Stimulated activated CD4-positive, alpha-beta T cell treated with anti-CD3 and anti-CD28 coated beads, Interleukin-1b, Interleukin-23, amount 100 ng/mL, for 48 hours (primary cell): ENCODE results near the gene EID2.

Experiments used
- DNase-seq: peaks from one replicate; pipeline ENCODE4 v3.0.0-alpha.2; 2020

The EID2 gene

GRCh38 chr19:39533003-39533512, 6.9 kb downstream of the EID2 start:
- no peak for DNase-seq

- peak; percentile 96 for DNase-seq
Measured at GRCh38 chr19:39532233-39533002, 7.5 kb downstream of the EID2 start, which contains the start of gene EID2B. Gene EID2B (minus strand): TSS chr19:39532852. CDS start chr19:39532802, 50 bp downstream.

GRCh38 chr19:39531834-39532232, 8.1 kb downstream of the EID2 start:
- no peak for DNase-seq

- no peak for DNase-seq
Measured at GRCh38 chr19:39525205-39525604, 14.8 kb downstream of the EID2 start.

- no peak for DNase-seq
Measured at GRCh38 chr19:39524495-39524894, 15.5 kb downstream of the EID2 start.

- no peak for DNase-seq
Measured at GRCh38 chr19:39520541-39521484, 19.1 kb downstream of the EID2 start.

- DNase-seq, result no peak
Measured at GRCh38 chr19:39518975-39519374, 21.0 kb downstream of the EID2 start.

- DNase-seq, result no peak
Measured at GRCh38 chr19:39518458-39518857, 21.5 kb downstream of the EID2 start.

- DNase-seq, result no peak
Measured at GRCh38 chr19:39517432-39517831, 22.5 kb downstream of the EID2 start.

- no peak for DNase-seq
Measured at GRCh38 chr19:39516270-39516669, 23.7 kb downstream of the EID2 start.

- DNase-seq, result no peak
Measured at GRCh38 chr19:39515551-39516191, 24.3 kb downstream of the EID2 start.

- DNase-seq, result no peak
Measured at GRCh38 chr19:39514840-39515550, 25.0 kb downstream of the EID2 start, which contains the start of gene SELENOV. Gene SELENOV (plus strand): TSS chr19:39515139. CDS start chr19:39515213, 74 bp downstream.

- DNase-seq, result no peak
Measured at GRCh38 chr19:39512988-39513387, 27.0 kb downstream of the EID2 start.

- no peak for DNase-seq
Measured at GRCh38 chr19:39509233-39509632, 30.7 kb downstream of the EID2 start.

- no peak for DNase-seq
Measured at GRCh38 chr19:39508629-39509028, 31.3 kb downstream of the EID2 start.

- DNase-seq, result no peak
Measured at GRCh38 chr19:39507715-39508364, 32.1 kb downstream of the EID2 start.

GRCh38 chr19:39506944-39507714, 32.8 kb downstream of the EID2 start:
- DNase-seq, result peak; percentile 65

- no peak for DNase-seq
Measured at GRCh38 chr19:39506598-39506943, 33.4 kb downstream of the EID2 start.

- DNase-seq, result peak; percentile 79
Measured at GRCh38 chr19:39502640-39503417, 37.1 kb downstream of the EID2 start.

GRCh38 chr19:39501340-39501739, 38.6 kb downstream of the EID2 start:
- no peak for DNase-seq
